Measurements from ENCODE around the gene AHCYL2. TPM values are rescaled to one million over a fixed set of nuclear protein-coding genes. Genes with fewer than 3 reads are reported as not detected.

The AHCYL2 gene
- total RNA-seq, 4 donors from 2014 or later: 10.9 to 19.4 (median 14.6) TPM

- DNase-seq (ENCODE audit: low spot score) (no peak), ATAC-seq (ENCODE audit: low FRiP score) (no peak)
- no peak for TF ChIP-seq CTCF (IDR thresholded peaks at IDR 0.05)
Observed at GRCh38 chr7:129265328-129265727, 40.5 kb downstream of the AHCYL2 start.

- TF ChIP-seq CTCF (IDR thresholded peaks at IDR 0.05): no peak
- DNase-seq (ENCODE audit: low spot score) (no peak), ATAC-seq (ENCODE audit: low FRiP score) (no peak)
Observed at GRCh38 chr7:129266181-129266580, 41.4 kb downstream of the AHCYL2 start.

GRCh38 chr7:129270077-129270476 lies 45.2 kb downstream of the AHCYL2 start:
- no peak for ATAC-seq (ENCODE audit: low FRiP score)
- DNase-seq (ENCODE audit: low spot score): no peak
- TF ChIP-seq CTCF (IDR thresholded peaks at IDR 0.05): no peak

- TF ChIP-seq CTCF (IDR thresholded peaks at IDR 0.05): peak in 1 of 3 donors; percentile 8
- DNase-seq (ENCODE audit: low spot score): no peak
- no peak for ATAC-seq (ENCODE audit: low FRiP score)
Observed at GRCh38 chr7:129271500-129272355, 46.9 kb downstream of the AHCYL2 start.

- no peak for DNase-seq (ENCODE audit: low spot score)
- ATAC-seq (ENCODE audit: low FRiP score): no peak
Observed at GRCh38 chr7:129273936-129274335, 49.1 kb downstream of the AHCYL2 start.

GRCh38 chr7:129277629-129278028 lies 52.8 kb downstream of the AHCYL2 start:
- no peak for TF ChIP-seq CTCF (IDR thresholded peaks at IDR 0.05)
- ATAC-seq (ENCODE audit: low FRiP score) (no peak), DNase-seq (ENCODE audit: low spot score) (no peak)

More at GRCh38 chr7:129273936-129274335, 49.1 kb downstream of the AHCYL2 start:
- TF ChIP-seq CTCF (IDR thresholded peaks at IDR 0.05): no peak

GRCh38 chr7:129278688-129279087 lies 53.9 kb downstream of the AHCYL2 start:
- no peak for TF ChIP-seq CTCF (IDR thresholded peaks at IDR 0.05)
- ATAC-seq (ENCODE audit: low FRiP score) (no peak), DNase-seq (ENCODE audit: low spot score) (no peak)

All from omental fat pad (tissue), 4 donors.